Posterior cingulate gyrus (tissue), 11 donors: Measurements from ENCODE around the gene SLC35A3.

Experiments
- DNase-seq, 10 donors: peaks; one replicate each; pipeline versions ENCODE4 v3.0.0 to v3.0.0-alpha.2; 2020 to 2021; ENCODE audit warnings: mixed read lengths in 3 of 10
- intact Hi-C: fragments of 100-400 bp; cut with DNase I; formaldehyde crosslinking; loops from one replicate; pipeline ENCODE4 v1.15.1; 2023

The SLC35A3 gene

GRCh38 chr1:100070201-100070939 lies 100.6 kb downstream of the SLC35A3 start:
- DNase-seq = no peak
- intact Hi-C loops = no loop called here

GRCh38 chr1:100073531-100073930 lies 103.7 kb downstream of the SLC35A3 start:
- DNase-seq = no peak
- intact Hi-C loops = no loop called here

- intact Hi-C loops = no loop called here
- DNase-seq = no peak
Observed at GRCh38 chr1:100074604-100075395, 105.0 kb downstream of the SLC35A3 start.

- DNase-seq = no peak
- intact Hi-C loops = no loop called here
Observed at GRCh38 chr1:100075773-100076172, 106.0 kb downstream of the SLC35A3 start.

- no peak for DNase-seq
- intact Hi-C loops = no loop called here
Observed at GRCh38 chr1:100076319-100076718, 106.5 kb downstream of the SLC35A3 start.

- intact Hi-C loops = no loop called here
- no peak for DNase-seq
Observed at GRCh38 chr1:100076744-100077143, 106.9 kb downstream of the SLC35A3 start.

- intact Hi-C loops = no loop called here
- no peak for DNase-seq
Observed at GRCh38 chr1:100077531-100077930, 107.7 kb downstream of the SLC35A3 start.

- no peak for DNase-seq
- intact Hi-C loops = no loop called here
Observed at GRCh38 chr1:100080331-100080730, 110.5 kb downstream of the SLC35A3 start.
